ENCODE results near the gene SLC8A2. TPM values are rescaled to one million over a fixed set of nuclear protein-coding genes. Genes with fewer than 3 reads are reported as not detected.

SLC8A2 gene
- total and polyA plus RNA-seq, 2 donors (not counting 1 experiment from before 2014, with no cell fraction given), result 0.07 TPM; not detected in 1

- Histone ChIP-seq H3K4me3 (ENCODE audit: control extremely low read depth in 1 of 5, extremely low read depth in 1 of 5, insufficient read depth in 1 of 5, low read depth in 2 of 5, low read length in 4 of 5) (no peak overlapping the region), H3K79me2 (ENCODE audit: control insufficient read depth, insufficient read depth, low read length) (no peaks in the 10 kb centered on the region), H3K9ac (ENCODE audit: low read length) (no peak overlapping the region), H3K9me3 (ENCODE audit: control extremely low read depth in 1 of 3, control insufficient read depth in 2 of 3, insufficient read depth in 1 of 3, low read length in 2 of 3) (peaks cover 0 to 13% (median 0%) of the 10 kb centered on the region in 3 donors), H3K36me3 (replicated peaks in 1 of 2; ENCODE audit: control extremely low read depth in 1 of 2, control insufficient read depth in 1 of 2, extremely low read depth in 1 of 2, insufficient read depth in 2 of 2, low read length in 1 of 2) (no peaks in the 10 kb centered on the region), H3K4me2 (replicated peaks; ENCODE audit: low read depth, low read length, poor library complexity, severe bottlenecking) (no peak overlapping the region), H3K27me3 (replicated peaks in 1 of 4; ENCODE audit: control extremely low read depth in 1 of 4, control insufficient read depth in 3 of 4, insufficient read depth in 4 of 4, low read length in 3 of 4) (peaks cover 0 to 73% (median 30%) of the 10 kb centered on the region in 4 experiments), H3K27ac (ENCODE audit: low read length in 2 of 2) (no peak overlapping the region), H2AFZ (ENCODE audit: insufficient read depth, low read depth, low read length, poor library complexity, severe bottlenecking) (no peak overlapping the region), H4K20me1 (ENCODE audit: control insufficient read depth, insufficient read depth, low read length, poor library complexity, severe bottlenecking) (no peaks in the 10 kb centered on the region), H3K4me1 (ENCODE audit: control insufficient read depth in 2 of 2, insufficient read depth in 2 of 2, low read length in 2 of 2) (peaks cover 6 to 10% of the 10 kb centered on the region in 2 donors)
- H3K4me1 Mint-ChIP-seq, result peaks cover 5% of the 10 kb centered on the region
- H3K4me3 Mint-ChIP-seq, result no peak overlapping the region
- intact Hi-C loops (cut with micrococcal nuclease), result no loop called here
- WGBS (ENCODE audit: insufficient coverage), result 44% methylated on average over 5 of the region's 5 CpGs
- DNase-seq, result no peak
- no peak overlapping the region for H3K27ac Mint-ChIP-seq
- no peaks in the 10 kb centered on the region for H3K9me3 Mint-ChIP-seq (ENCODE audit: insufficient read depth)
- TF ChIP-seq EZH2 (IDR thresholded peaks at IDR 0.05; ENCODE audit: borderline replicate concordance, insufficient read depth, low read depth, low read length, poor library complexity, severe bottlenecking) (no peak), CTCF (IDR thresholded peaks at IDR 0.05) (no peak)
- H3K27me3 Mint-ChIP-seq, result peaks cover 68% of the 10 kb centered on the region
- POLR2A ChIA-PET, result no interaction called here
- CTCF ChIA-PET, result interaction anchor here (1.2 to 9.0 kb wide), 5 partner anchors 93 to 270 kb away, joined by 3 to 175 read pairs (median 3); no protein-coding TSS in a partner anchor
- no peak for ATAC-seq (ENCODE audit: low read depth)
These were observed 32.9 kb downstream of the SLC8A2 start for GRCh38 chr19:47438793-47439220.

DNA sequence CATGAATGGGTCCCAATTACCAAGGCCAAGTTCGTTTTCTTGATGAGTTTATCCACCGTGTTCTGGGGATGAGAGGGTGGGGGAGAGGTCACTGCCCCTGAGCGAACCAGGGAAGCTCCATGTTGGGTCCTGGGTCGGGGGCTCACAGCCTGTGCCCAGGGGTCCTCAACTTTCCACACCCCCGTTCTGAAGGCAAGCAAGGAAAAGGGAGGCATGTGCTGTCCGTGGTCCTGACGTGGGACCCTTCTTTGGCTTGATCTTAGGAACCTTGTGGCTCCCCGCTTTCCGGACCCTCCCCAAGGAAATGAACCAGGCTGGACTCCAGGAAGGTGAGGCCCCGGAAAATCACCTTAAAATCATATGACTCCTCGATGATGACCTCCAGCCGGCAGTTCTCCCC is 34.2 kb downstream of the SLC8A2 start:
- H3K27me3 Mint-ChIP-seq, result peaks cover 69% of the 10 kb centered on the region
- POLR2A ChIA-PET, result no interaction called here
- 32% methylated on average over 10 of the region's 12 CpGs for WGBS (ENCODE audit: insufficient coverage)

More for the DNA sequence above, 34.2 kb downstream of the SLC8A2 start:
- Histone ChIP-seq H2AFZ (ENCODE audit: insufficient read depth, low read depth, low read length, poor library complexity, severe bottlenecking) (no peak overlapping the region), H3K9me3 (ENCODE audit: control extremely low read depth in 1 of 3, control insufficient read depth in 2 of 3, insufficient read depth in 1 of 3, low read length in 2 of 3) (peaks cover 0 to 7% (median 0%) of the 10 kb centered on the region in 3 donors), H3K79me2 (ENCODE audit: control insufficient read depth, insufficient read depth, low read length) (no peaks in the 10 kb centered on the region), H3K4me1 (ENCODE audit: control insufficient read depth in 2 of 2, insufficient read depth in 2 of 2, low read length in 2 of 2) (peaks cover 3 to 6% of the 10 kb centered on the region in 2 donors), H3K9ac (ENCODE audit: low read length) (no peak overlapping the region), H3K27me3 (replicated peaks in 1 of 4; ENCODE audit: control extremely low read depth in 1 of 4, control insufficient read depth in 3 of 4, insufficient read depth in 4 of 4, low read length in 3 of 4) (peaks cover 0 to 71% (median 27%) of the 10 kb centered on the region in 4 experiments), H3K4me3 (ENCODE audit: control extremely low read depth in 1 of 5, extremely low read depth in 1 of 5, insufficient read depth in 1 of 5, low read depth in 2 of 5, low read length in 4 of 5) (no peak overlapping the region), H3K4me2 (replicated peaks; ENCODE audit: low read depth, low read length, poor library complexity, severe bottlenecking) (no peak overlapping the region), H3K27ac (ENCODE audit: low read length in 2 of 2) (no peak overlapping the region), H3K36me3 (replicated peaks in 1 of 2; ENCODE audit: control extremely low read depth in 1 of 2, control insufficient read depth in 1 of 2, extremely low read depth in 1 of 2, insufficient read depth in 2 of 2, low read length in 1 of 2) (no peaks in the 10 kb centered on the region), H4K20me1 (ENCODE audit: control insufficient read depth, insufficient read depth, low read length, poor library complexity, severe bottlenecking) (no peaks in the 10 kb centered on the region)
- no peak for TF ChIP-seq CTCF (IDR thresholded peaks at IDR 0.05)
- no peak for TF ChIP-seq EZH2 (IDR thresholded peaks at IDR 0.05; ENCODE audit: borderline replicate concordance, insufficient read depth, low read depth, low read length, poor library complexity, severe bottlenecking)
- CTCF ChIA-PET, result interaction anchor here (1.0 to 9.0 kb wide), 11 partner anchors 9 to 426 kb away, joined by 3 to 175 read pairs (median 9); partner anchors contain the start of genes NAPA and NOP53
- no peak overlapping the region for H3K27ac Mint-ChIP-seq
- no peak overlapping the region for H3K4me3 Mint-ChIP-seq
- H3K4me1 Mint-ChIP-seq, result peaks cover 5% of the 10 kb centered on the region
- H3K9me3 Mint-ChIP-seq (ENCODE audit: insufficient read depth), result no peaks in the 10 kb centered on the region
- intact Hi-C loops (cut with micrococcal nuclease), result no loop called here
- ATAC-seq (ENCODE audit: low read depth) (no peak), DNase-seq (no peak)
